PC-3 (cell line): ENCODE results near the gene YES1. TPM values are rescaled to one million over a fixed set of nuclear protein-coding genes. Genes with fewer than 3 reads are reported as not detected.

Experiments used
- ATAC-seq: fragments of 200-7000 bp; cut with Tn5 transposase; 2 replicates; pipeline ENCODE4 v1.9.1; 2020; ENCODE audit warnings: mild to moderate bottlenecking, moderate library complexity
- BruUV-seq: library from RNA; stranded (reverse); fragments of 400-500 nt; replicated peaks from 2 replicates; lab custom pipeline; 2021; lab: Mats Ljungman, UMichigan
- CTCF ChIA-PET: fragments of 300-600 bp; sonication (Branson Sonifier 250); formaldehyde crosslinking; loops from one replicate; lab custom pipeline; 2022; ENCODE audit warnings: antibody characterized with exemption; lab: Charles Lee
- POLR2A ChIA-PET: fragments of 300-600 bp; sonication (Branson Sonifier 250); formaldehyde crosslinking; loops from one replicate; lab custom pipeline; 2022; ENCODE audit warnings: antibody characterized with exemption; ENCODE audit not compliant: unreplicated experiment; lab: Charles Lee
- DNase-seq: peaks from one replicate; pipeline ENCODE4 v3.0.0-alpha.2; 2015
- H2AFZ ChIP-seq: fragments of 300-600 bp; sonication (generic); 2 replicates; pipeline ENCODE4 v1.6.0; 2016; ENCODE audit warnings: antibody characterized with exemption, low read length
- H3F3A ChIP-seq: fragments of 300-600 bp; sonication (generic); one replicate; pipeline ENCODE4 v1.6.0; 2017; ENCODE audit warnings: antibody characterized with exemption, low read length, control low read depth, mild to moderate bottlenecking; ENCODE audit not compliant: unreplicated experiment
- H3K27ac ChIP-seq: fragments of 300-600 bp; sonication (generic); 2 replicates; pipeline ENCODE4 v1.5.1; 2016; ENCODE audit warnings: mild to moderate bottlenecking, low read length
- H3K27me3 ChIP-seq: fragments of 300-600 bp; sonication (generic); 2 replicates; pipeline ENCODE4 v1.6.1; 2016; ENCODE audit warnings: low read length, mixed read lengths
- H3K36me3 ChIP-seq: fragments of 300-600 bp; sonication (generic); 2 replicates; pipeline ENCODE4 v1.6.1; 2016; ENCODE audit warnings: low read depth, mixed run types, low read length, mixed read lengths
- H3K4me1 ChIP-seq: fragments of 300-600 bp; sonication (generic); 2 replicates; pipeline ENCODE4 v1.5.1; 2016; ENCODE audit warnings: low read length; ENCODE audit not compliant: insufficient read depth
- H3K4me2 ChIP-seq: fragments of 300-600 bp; sonication (generic); 2 replicates; pipeline ENCODE4 v1.6.0; 2016; ENCODE audit warnings: low read length
- H3K4me3 ChIP-seq: fragments of 300-600 bp; sonication (generic); 2 replicates; pipeline ENCODE4 v1.5.1; 2016; ENCODE audit warnings: mild to moderate bottlenecking, low read length, mixed read lengths
- H3K79me2 ChIP-seq: fragments of 300-600 bp; sonication (generic); 2 replicates; pipeline ENCODE4 v1.6.1; 2017; ENCODE audit warnings: low read length, mixed read lengths
- H3K9ac ChIP-seq: fragments of 300-600 bp; sonication (generic); 2 replicates; pipeline ENCODE4 v1.6.0; 2016; ENCODE audit warnings: mild to moderate bottlenecking, low read length
- H3K9me2 ChIP-seq: fragments of 300-600 bp; sonication (generic); replicated peaks from 2 replicates; pipeline ENCODE4 v1.6.1; 2016; ENCODE audit warnings: mixed run types, low read length, mixed read lengths
- H3K9me3 ChIP-seq: fragments of 300-600 bp; sonication (generic); 2 replicates; pipeline ENCODE4 v1.6.1; 2016; ENCODE audit warnings: low read length, mixed read lengths
- H4K20me1 ChIP-seq: fragments of 300-600 bp; sonication (generic); 2 replicates; pipeline ENCODE4 v1.6.1; 2016; ENCODE audit warnings: low read length, mixed read lengths
- CTCF ChIP-seq: fragments of 300-600 bp; sonication (generic); conservative IDR thresholded peaks from 2 replicates; pipeline ENCODE4 v1.5.1; 2017; ENCODE audit warnings: antibody characterized with exemption, low read depth, mild to moderate bottlenecking, low read length
- EZH2 ChIP-seq: fragments of 300-600 bp; sonication (generic); IDR thresholded peaks from one replicate; pipeline ENCODE4 v1.6.1; 2017; ENCODE audit warnings: antibody characterized with exemption, mild to moderate bottlenecking, low read length; ENCODE audit not compliant: unreplicated experiment
- EZH2phosphoT487 ChIP-seq: fragments of 300-600 bp; sonication (generic); IDR thresholded peaks from 2 replicates; pipeline ENCODE4 v1.6.1; 2018; ENCODE audit warnings: mild to moderate bottlenecking, antibody characterized with exemption, low read length, borderline replicate concordance
- intact Hi-C: fragments of 100-400 bp; cut with micrococcal nuclease; formaldehyde crosslinking; loops from 2 replicates; pipeline ENCODE4 v1.9.0; 2023
- total RNA-seq: library from RNA; depleted of rRNA; stranded (reverse); fragments of >200 nt; gene quantifications from 2 replicates; pipeline ENCODE4 v1.2.3, GENCODE V29; 2014

Gene YES1
- total RNA-seq, 1 experiment from 2014 or later = 73.5 TPM

- H3K27me3 ChIP-seq = no peaks in the 10 kb centered on the region
- no peaks in the 10 kb centered on the region for H3K9me2 ChIP-seq
- H4K20me1 ChIP-seq = no peaks in the 10 kb centered on the region
- H3K9ac ChIP-seq = no peak overlapping the region
- H3F3A ChIP-seq = no peaks in the 10 kb centered on the region
- peaks cover 3% of the 10 kb centered on the region; the same call in 1 of the 2 replicates for H3K4me1 ChIP-seq
- 0 out of 2 replicates have a peak overlapping the region, but pooled peaks have one; percentile 21 for H2AFZ ChIP-seq
- no peaks in the 10 kb centered on the region for H3K9me3 ChIP-seq
- DNase-seq (no peak), ATAC-seq (peak; percentile 45)
- 0 out of 2 replicates have a peak overlapping the region, but pooled peaks have one; percentile 21 for H3K27ac ChIP-seq
- H3K4me3 ChIP-seq = no peak overlapping the region
- BruUV-seq = no TSS peak
- no peaks in the 10 kb centered on the region for H3K79me2 ChIP-seq
- no peak overlapping the region for H3K4me2 ChIP-seq
- CTCF ChIA-PET = interaction anchor here (1.1 kb wide), 1 partner anchor 13 kb away, joined by 3 read pairs; no protein-coding TSS in a partner anchor
- POLR2A ChIA-PET = no interaction called here
- intact Hi-C loops = no loop called here
- H3K36me3 ChIP-seq = no peaks in the 10 kb centered on the region
- TF ChIP-seq CTCF = no peak
Measured at GRCh38 chr18:825891-826585, 14.0 kb upstream of the YES1 start.

DNA sequence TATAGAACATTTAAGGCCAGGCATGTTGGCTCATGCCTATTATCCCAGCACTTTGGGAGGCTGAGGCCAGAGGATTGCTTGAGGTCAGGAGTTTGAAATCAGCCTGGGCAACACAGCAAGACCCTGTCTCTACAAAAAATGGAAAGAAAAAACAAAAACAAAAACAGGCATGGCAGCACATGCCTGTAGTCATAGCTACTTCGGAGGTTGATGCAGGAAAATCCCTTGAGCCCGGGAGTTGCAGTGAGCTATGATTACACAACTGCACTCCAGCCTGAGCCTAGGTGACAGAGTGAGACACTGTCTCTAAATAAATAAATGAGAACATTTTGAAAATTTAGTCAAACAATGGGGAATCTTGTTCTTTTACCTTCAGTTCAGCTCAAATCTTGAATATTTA lies 12.1 kb upstream of the YES1 start:
- no peaks in the 10 kb centered on the region for H3K36me3 ChIP-seq
- no peak overlapping the region for H3K4me2 ChIP-seq
- H3K4me1 ChIP-seq = no peaks in the 10 kb centered on the region
- DNase-seq (no peak), ATAC-seq (0 out of 2 replicates have a peak, but pooled peaks have one; percentile 35)
- ChIA-PET POLR2A (no interaction called here), CTCF (no interaction called here)
- H3K4me3 ChIP-seq = no peak overlapping the region
- no peak overlapping the region for H2AFZ ChIP-seq
- H3K9ac ChIP-seq = no peak overlapping the region
- H3F3A ChIP-seq = no peaks in the 10 kb centered on the region
- intact Hi-C loops = no loop called here
- TF ChIP-seq EZH2phosphoT487 (no peak), CTCF (no peak), EZH2 (no peak)
- no peaks in the 10 kb centered on the region for H4K20me1 ChIP-seq
- no peaks in the 10 kb centered on the region for H3K79me2 ChIP-seq
- H3K27ac ChIP-seq = no peak overlapping the region
- BruUV-seq = no TSS peak
- H3K27me3 ChIP-seq = no peaks in the 10 kb centered on the region
- H3K9me2 ChIP-seq = no peaks in the 10 kb centered on the region
- no peaks in the 10 kb centered on the region for H3K9me3 ChIP-seq

DNA sequence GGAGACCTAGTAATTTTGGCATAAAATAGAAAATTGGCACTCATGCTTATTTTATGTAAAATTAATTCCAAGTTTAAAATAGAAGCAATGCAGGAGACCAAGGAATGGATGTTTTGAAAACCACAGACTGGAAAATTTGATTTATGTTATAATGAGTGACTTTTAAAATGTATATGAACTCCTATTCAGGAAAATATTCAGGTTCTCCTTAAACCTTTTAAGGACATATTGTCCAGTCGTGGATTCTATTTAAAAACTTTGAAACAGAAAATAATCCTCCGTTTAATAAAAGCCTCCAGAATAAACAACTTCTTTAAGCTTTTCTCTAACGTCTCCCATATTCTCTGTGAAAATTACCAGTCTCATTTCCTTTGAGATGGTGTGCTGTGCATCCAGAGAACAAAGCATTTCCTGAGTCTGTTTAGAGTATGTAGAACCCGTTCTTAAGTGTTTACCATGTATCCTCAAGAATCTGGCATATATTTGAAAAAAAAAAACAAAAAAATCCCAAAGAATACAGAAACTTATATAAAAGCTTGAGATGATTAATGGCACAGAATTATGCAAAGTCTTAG lies 8.6 kb upstream of the YES1 start:
- no peaks in the 10 kb centered on the region for H3K9me2 ChIP-seq
- ChIA-PET POLR2A (no interaction called here), CTCF (no interaction called here)
- no peak for ATAC-seq
- no peak overlapping the region for H2AFZ ChIP-seq
- H3F3A ChIP-seq = no peaks in the 10 kb centered on the region
- no peaks in the 10 kb centered on the region for H3K4me1 ChIP-seq
- no peaks in the 10 kb centered on the region for H3K36me3 ChIP-seq
- TF ChIP-seq CTCF (no peak), EZH2phosphoT487 (no peak), EZH2 (no peak)
- no peak overlapping the region for H3K4me3 ChIP-seq
- no peaks in the 10 kb centered on the region for H3K27me3 ChIP-seq
- intact Hi-C loops = no loop called here
- H3K79me2 ChIP-seq = no peaks in the 10 kb centered on the region
- no peak overlapping the region for H3K27ac ChIP-seq
- DNase-seq = no peak
- no peak overlapping the region for H3K9ac ChIP-seq
- H4K20me1 ChIP-seq = no peaks in the 10 kb centered on the region
- H3K9me3 ChIP-seq = no peaks in the 10 kb centered on the region
- no TSS peak for BruUV-seq
- no peak overlapping the region for H3K4me2 ChIP-seq
